ENCODE measurements around the gene KCNJ12.
"Not testable (repeated sequence)": the region's sequence is repeated elsewhere in the genome, so short reads cannot be mapped to it uniquely, and the experiment has no call there.

DNA sequence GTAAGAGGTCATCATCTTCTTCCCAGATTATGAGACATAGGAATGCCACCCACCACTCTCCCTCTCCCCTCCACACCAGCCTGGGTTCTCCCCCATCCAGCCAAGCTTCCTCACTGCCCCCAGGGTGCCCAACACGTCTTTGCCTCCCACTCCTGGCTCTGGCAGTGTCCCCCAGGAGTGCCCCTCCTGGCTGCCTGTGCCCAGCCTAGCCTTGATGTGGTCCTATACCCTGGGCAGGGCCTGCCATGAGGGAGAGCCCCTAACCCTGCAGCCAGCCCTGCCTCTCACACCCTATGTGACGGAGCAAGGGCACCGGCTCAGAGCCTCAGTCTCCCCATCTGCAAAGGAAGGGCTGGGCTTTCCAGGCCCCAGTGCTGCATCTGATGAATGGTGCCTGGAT lies 33.8 kb downstream of the KCNJ12 start:
- TF ChIP-seq CTCF, POLR2A (IDR thresholded peaks at IDR 0.05): not testable (repeated sequence)
